Upper lobe of left lung (tissue), 4 donors: ENCODE data around the gene RSPRY1.

ENCODE experiments used
- CTCF ChIP-seq, 6 experiments: fragments of 450-650 bp in 4 of 6; fragments of 200-600 bp in 2 of 6; sonication (generic) in 2 of 6; IDR thresholded peaks; one replicate each; pipeline ENCODE4 v1.5.1; 2016 to 2019; ENCODE audit warnings: antibody characterized with exemption in 6 of 6
- POLR2AphosphoS5 ChIP-seq, 2 donors: sonication (generic); formaldehyde crosslinking; IDR thresholded peaks; one replicate each; pipeline ENCODE4 v1.5.1; 2017; ENCODE audit warnings: antibody characterized with exemption in 2 of 2

- TF ChIP-seq CTCF (IDR thresholded peaks at IDR 0.05) = no peak
- no peak for TF ChIP-seq POLR2AphosphoS5 (IDR thresholded peaks at IDR 0.05)
These were observed 48.0 kb downstream of the RSPRY1 start for GRCh38 chr16:57233944-57234706.
